ENCODE results near the gene STK32B. TPM values are rescaled to one million over a fixed set of nuclear protein-coding genes. Genes with fewer than 3 reads are reported as not detected.

Gene STK32B
- total and polyA plus RNA-seq, 11 donors: 0.08 to 2.0 (median 0.25) TPM

DNA sequence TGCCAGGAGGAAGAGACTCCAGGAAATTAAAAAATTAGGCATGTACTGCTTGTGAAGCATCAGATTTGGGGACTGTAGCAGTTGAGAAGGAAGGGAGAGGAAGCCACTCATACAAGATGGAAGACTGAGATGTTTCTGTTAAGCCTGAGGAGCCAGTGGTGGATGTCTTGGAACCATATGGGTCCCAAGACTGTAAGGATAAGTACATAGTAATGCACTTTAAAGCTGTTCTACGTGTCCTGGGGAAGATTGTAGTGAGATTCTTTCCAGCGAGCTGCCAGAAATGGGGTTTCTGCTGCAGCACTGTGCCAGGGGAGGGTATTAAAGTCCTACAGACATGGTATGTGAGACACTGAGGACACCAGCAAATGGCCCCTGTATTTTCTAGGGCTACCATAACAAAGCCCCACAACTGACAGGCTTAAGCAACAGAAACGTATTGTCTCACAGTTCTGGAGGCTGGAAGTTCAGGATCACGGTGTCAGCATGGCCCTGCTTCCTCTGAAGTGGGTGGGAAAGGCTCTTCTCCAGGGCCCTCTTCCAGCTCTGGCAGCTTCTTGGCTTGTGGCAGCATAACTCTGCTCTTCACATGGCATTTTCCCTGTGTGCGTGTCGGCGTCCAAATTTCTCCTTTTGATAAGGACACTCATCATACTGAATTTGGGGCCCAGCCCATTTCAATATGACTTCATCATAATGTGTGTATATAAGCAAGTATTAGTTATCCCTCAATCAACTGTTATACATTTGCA lies 352.6 kb downstream of the STK32B start:
- intact Hi-C loops (cut with DNase I): loop anchor here in 2 of 10 donors (10.0 kb wide), 2 partner anchors 381 to 411 kb away; no protein-coding TSS in a partner anchor
- WGBS, 4 donors: 78 to 84% (median 79%) methylated on average over 7 of the region's 7 CpGs
- Histone ChIP-seq H3K27me3 (peaks cover 0 to 3% (median 0%) of the 10 kb centered on the region in 9 donors), H3K4me1 (no peaks in the 10 kb centered on the region), H3K4me3 (no peak overlapping the region), H3K27ac (no peak overlapping the region), H3K9me3 (peaks cover 0 to 30% (median 0%) of the 10 kb centered on the region in 12 donors), H3K36me3 (no peaks in the 10 kb centered on the region)
- DNase-seq (no peak), ATAC-seq (no peak)
- TF ChIP-seq POLR2A (IDR thresholded peaks at IDR 0.05): no peak
- TF ChIP-seq, protein P1, sequence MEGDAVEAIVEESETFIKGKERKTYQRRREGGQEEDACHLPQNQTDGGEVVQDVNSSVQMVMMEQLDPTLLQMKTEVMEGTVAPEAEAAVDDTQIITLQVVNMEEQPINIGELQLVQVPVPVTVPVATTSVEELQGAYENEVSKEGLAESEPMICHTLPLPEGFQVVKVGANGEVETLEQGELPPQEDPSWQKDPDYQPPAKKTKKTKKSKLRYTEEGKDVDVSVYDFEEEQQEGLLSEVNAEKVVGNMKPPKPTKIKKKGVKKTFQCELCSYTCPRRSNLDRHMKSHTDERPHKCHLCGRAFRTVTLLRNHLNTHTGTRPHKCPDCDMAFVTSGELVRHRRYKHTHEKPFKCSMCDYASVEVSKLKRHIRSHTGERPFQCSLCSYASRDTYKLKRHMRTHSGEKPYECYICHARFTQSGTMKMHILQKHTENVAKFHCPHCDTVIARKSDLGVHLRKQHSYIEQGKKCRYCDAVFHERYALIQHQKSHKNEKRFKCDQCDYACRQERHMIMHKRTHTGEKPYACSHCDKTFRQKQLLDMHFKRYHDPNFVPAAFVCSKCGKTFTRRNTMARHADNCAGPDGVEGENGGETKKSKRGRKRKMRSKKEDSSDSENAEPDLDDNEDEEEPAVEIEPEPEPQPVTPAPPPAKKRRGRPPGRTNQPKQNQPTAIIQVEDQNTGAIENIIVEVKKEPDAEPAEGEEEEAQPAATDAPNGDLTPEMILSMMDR (IDR thresholded peaks at IDR 0.05): no peak

DNA sequence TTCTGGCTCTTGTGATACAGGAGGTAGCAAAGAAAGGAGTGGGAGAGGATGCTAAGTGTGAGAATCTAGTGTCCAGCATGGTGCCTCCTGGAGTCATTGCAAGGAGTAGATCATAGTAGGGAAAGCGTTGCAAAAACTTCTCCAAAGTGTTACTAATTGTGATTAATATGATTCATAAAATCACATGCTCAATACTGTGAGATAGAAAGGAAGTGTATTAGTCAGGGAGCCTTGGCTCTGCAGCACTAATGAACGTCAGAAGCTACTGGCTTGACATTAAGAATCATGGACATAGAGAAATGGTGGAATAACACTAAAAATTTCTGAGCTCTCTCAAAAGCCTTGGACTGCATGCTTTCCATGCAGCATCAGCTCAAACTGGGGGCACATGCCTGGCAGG lies 358.0 kb downstream of the STK32B start:
- no peak for DNase-seq
- Histone ChIP-seq H3K4me1 (no peaks in the 10 kb centered on the region), H3K36me3 (no peaks in the 10 kb centered on the region), H3K27me3 (no peaks in the 10 kb centered on the region), H3K27ac (no peak overlapping the region), H3K4me3 (no peak overlapping the region), H3K9me3 (peaks cover 0 to 13% (median 0%) of the 10 kb centered on the region in 12 donors)
- intact Hi-C loops (cut with DNase I): loop anchor here in 2 of 10 donors (10.0 kb wide), 2 partner anchors 376 to 406 kb away; no protein-coding TSS in a partner anchor
- no peak for TF ChIP-seq POLR2A (IDR thresholded peaks at IDR 0.05)
- TF ChIP-seq, protein P1 (IDR thresholded peaks at IDR 0.05): no peak
- ATAC-seq: no peak
- WGBS, 4 donors: 62 to 78% (median 68%) methylated on average over 2 of the region's 2 CpGs

DNA sequence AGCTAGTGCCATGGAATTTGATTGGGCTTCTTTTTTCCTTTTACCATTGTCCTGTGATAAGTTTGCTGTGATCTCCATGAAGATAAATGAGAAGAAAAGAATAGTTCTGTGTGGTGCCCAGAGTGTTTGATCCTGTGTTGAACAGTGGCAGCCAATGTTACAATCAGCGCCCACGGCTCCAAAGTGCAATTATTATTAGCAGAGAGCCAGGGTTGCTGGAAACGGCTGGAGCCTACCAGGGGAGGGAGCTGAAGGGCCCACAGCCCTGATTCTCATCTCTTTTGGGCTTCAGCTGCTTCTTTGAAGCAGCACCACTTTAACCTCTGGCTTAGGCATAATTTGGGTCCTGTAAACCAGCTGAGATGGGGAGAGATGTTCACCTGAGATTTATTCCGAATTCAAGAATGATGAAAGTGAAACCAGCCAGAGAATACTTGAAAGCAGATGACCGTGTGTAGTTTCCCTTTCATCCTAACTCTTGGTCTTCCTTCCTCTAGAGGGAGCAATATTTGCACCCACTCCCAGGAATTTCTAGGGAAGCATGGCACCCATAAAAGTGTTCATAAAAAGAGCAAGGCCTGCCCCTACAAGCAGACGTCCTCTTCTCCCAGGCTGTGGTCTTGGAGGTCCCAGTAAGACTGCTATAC lies 358.8 kb downstream of the STK32B start:
- intact Hi-C loops (cut with DNase I): loop anchor here in 2 of 10 donors (10.0 kb wide), 2 partner anchors 375 to 405 kb away; no protein-coding TSS in a partner anchor
- DNase-seq (no peak), ATAC-seq (no peak)
- Histone ChIP-seq H3K4me3 (no peak overlapping the region), H3K9me3 (peaks cover 0 to 13% (median 0%) of the 10 kb centered on the region in 12 donors), H3K27ac (no peak overlapping the region), H3K4me1 (no peaks in the 10 kb centered on the region), H3K27me3 (no peaks in the 10 kb centered on the region), H3K36me3 (no peaks in the 10 kb centered on the region)
- TF ChIP-seq, protein P1 (IDR thresholded peaks at IDR 0.05): peak in 1 of 12 donors; percentile 6
- no peak for TF ChIP-seq POLR2A (IDR thresholded peaks at IDR 0.05)
- WGBS, 4 donors: 53 to 68% (median 56%) methylated on average over 6 of the region's 6 CpGs

DNA sequence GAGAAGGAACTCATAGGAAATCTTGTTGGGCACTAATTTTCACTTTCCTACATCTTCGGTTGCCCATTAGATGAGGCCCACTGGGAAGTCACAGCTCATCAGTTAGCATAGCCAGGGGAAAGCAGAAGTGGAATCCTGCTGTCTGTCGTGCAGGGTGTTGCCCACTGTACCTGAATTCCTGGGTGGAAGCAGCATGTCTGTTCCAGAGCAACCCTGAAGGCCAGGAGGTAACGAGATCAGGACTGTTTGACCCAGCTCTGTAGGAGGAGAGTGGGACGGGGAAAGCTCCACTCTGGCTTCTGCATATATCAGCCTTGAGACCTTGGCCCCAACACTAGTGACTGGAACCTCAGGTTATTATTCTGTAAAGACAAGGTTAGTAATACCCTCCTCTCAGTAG lies 361.0 kb downstream of the STK32B start:
- Histone ChIP-seq H3K4me1 (no peaks in the 10 kb centered on the region), H3K36me3 (no peaks in the 10 kb centered on the region), H3K27ac (no peak overlapping the region), H3K9me3 (peaks cover 0 to 8% (median 3%) of the 10 kb centered on the region in 12 donors), H3K4me3 (no peak overlapping the region), H3K27me3 (peaks cover 0 to 3% (median 0%) of the 10 kb centered on the region in 9 donors)
- ATAC-seq: no peak
- no peak for TF ChIP-seq POLR2A (IDR thresholded peaks at IDR 0.05)
- TF ChIP-seq, protein P1 (IDR thresholded peaks at IDR 0.05): no peak
- 68 to 83% (median 72%) methylated on average over 4 of the region's 4 CpGs for WGBS, 4 donors
- intact Hi-C loops (cut with DNase I): no loop called here
- DNase-seq: no peak

All from heart left ventricle (tissue), 16 donors.